HEK293T (cell line): ENCODE measurements around the gene BSN.

Experiments
- ELF4 ChIP-seq: fragments of 450-650 bp; IDR thresholded peaks from 2 replicates; pipeline ENCODE4 v1.6.1; 2017; ENCODE audit warnings: antibody characterized with exemption
- FOXK2 ChIP-seq: fragments of 450-650 bp; IDR thresholded peaks from 2 replicates; pipeline ENCODE4 v1.6.1; 2016; ENCODE audit warnings: mild to moderate bottlenecking
- NFRKB ChIP-seq: fragments of 450-650 bp; IDR thresholded peaks from 2 replicates; pipeline ENCODE4 v1.6.1; 2016; ENCODE audit warnings: mild to moderate bottlenecking, moderate library complexity
- SP1 ChIP-seq: fragments of 450-650 bp; IDR thresholded peaks from 2 replicates; pipeline ENCODE4 v1.6.1; 2017

- no peak for TF ChIP-seq FOXK2
- no peak for TF ChIP-seq NFRKB
- TF ChIP-seq SP1: no peak
- TF ChIP-seq ELF4: no peak
Observed at GRCh38 chr3:49706456-49707112, 152.3 kb downstream of the BSN start.
